Lower leg skin (tissue), 3 donors: ENCODE results near the gene RPL37.

Experiments used
- POLR2A ChIP-seq, 2 donors: fragments of 450-650 bp; IDR thresholded peaks; one replicate each; pipeline ENCODE4 v1.6.1; 2016 to 2017; ENCODE audit warnings: antibody characterized with exemption in 2 of 2, mild to moderate bottlenecking in 1 of 2, moderate library complexity in 1 of 2
- TF ChIP-seq, protein P1 (sequence below), 3 donors: fragments of 450-650 bp; IDR thresholded peaks; one replicate each; pipeline ENCODE4 v1.5.1; 2016; ENCODE audit warnings: antibody characterized with exemption in 3 of 3, mild to moderate bottlenecking in 3 of 3, moderate library complexity in 2 of 3

DNA sequence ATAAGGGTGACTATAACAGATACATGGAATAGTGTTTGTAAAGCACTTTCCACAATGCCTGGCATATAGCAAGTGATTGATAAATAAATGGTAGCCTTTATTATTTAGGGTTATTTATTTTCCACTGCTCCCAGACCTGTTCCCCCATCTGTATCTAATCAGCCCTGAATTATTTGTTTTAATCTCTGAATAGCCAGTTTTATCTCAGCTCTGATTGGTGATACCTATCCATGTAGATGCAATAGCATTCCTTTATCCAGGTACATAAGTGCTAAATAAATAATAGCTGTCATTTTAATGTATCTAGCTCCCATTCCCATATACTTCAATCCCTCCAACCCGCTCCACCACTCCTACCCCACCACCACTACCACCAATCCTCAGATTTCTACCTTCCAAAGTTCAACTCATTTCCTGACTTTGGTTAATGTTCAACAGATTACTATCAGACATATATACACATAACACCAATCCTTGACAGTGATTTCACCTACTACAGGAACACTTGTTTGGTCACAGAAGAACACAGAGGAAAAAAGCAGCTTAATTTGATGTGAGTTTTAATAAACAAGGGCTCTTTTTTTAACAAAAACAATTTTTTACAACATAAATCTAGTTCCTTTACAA, 50.9 kb downstream of the RPL37 start:
- TF ChIP-seq, protein P1, sequence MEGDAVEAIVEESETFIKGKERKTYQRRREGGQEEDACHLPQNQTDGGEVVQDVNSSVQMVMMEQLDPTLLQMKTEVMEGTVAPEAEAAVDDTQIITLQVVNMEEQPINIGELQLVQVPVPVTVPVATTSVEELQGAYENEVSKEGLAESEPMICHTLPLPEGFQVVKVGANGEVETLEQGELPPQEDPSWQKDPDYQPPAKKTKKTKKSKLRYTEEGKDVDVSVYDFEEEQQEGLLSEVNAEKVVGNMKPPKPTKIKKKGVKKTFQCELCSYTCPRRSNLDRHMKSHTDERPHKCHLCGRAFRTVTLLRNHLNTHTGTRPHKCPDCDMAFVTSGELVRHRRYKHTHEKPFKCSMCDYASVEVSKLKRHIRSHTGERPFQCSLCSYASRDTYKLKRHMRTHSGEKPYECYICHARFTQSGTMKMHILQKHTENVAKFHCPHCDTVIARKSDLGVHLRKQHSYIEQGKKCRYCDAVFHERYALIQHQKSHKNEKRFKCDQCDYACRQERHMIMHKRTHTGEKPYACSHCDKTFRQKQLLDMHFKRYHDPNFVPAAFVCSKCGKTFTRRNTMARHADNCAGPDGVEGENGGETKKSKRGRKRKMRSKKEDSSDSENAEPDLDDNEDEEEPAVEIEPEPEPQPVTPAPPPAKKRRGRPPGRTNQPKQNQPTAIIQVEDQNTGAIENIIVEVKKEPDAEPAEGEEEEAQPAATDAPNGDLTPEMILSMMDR (IDR thresholded peaks at IDR 0.05), result no peak
- no peak for TF ChIP-seq POLR2A (IDR thresholded peaks at IDR 0.05)
